Measurements from ENCODE around the gene ETNK2.
A peak's percentile ranks its signal among the peaks of the same experiment; 100 is the strongest.

ETNK2 gene

GRCh38 chr1:204147406-204148383 is 4.1 kb downstream of the ETNK2 start:
- DNase-seq (ENCODE audit: low read depth) = no peak

DNA sequence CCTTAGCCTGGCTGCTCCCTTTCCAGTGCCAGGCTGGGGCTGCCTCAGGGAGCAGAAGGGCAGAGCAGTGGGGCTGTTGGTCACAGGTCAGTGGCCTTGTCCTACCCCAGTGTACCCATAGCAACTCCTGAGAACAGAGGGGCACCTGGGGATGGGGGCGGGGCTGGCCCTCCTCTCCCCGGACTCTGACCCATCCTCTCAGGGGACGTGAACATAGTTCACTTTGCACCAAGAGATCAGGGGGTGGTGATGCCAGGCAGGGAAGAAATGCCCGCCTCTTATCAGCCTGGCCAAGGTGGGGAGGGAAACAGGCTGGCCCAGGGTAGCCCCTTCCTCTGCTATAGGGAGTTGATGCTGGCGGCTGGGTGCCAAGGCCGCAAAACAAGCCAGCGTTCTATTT is 4.9 kb downstream of the ETNK2 start:
- DNase-seq (ENCODE audit: low read depth) = no peak

GRCh38 chr1:204146309-204146708 is 5.5 kb downstream of the ETNK2 start:
- no peak for DNase-seq (ENCODE audit: low read depth)

DNA sequence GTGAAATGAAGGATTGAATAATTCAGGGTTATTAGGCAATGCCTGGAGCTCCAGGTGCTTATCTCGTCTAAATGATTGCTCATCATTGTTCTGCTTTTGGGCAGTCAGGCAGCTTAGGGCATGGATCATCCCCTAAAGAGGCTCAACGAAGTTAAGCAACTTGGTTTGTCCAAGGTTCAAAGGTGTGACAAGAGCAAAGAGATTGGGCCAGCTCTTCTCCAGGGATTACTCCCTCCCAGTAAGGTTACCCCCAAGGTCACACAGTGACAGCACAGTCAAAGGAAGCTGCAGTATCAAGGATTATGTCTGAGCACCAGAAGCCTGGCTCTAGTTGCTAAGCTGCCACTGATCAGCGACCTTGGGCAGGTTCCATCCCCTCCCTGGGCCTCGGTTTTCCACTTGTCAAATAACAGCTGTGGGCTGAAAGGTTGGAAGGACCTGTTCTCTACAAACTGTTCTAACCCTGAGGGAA is 6.8 kb downstream of the ETNK2 start:
- no peak for DNase-seq (ENCODE audit: low read depth)

- DNase-seq (ENCODE audit: low read depth) = no peak
Measured at GRCh38 chr1:204143276-204144041, 8.4 kb downstream of the ETNK2 start.

GRCh38 chr1:204142032-204142974 is 9.5 kb downstream of the ETNK2 start:
- no peak for DNase-seq (ENCODE audit: low read depth)

- DNase-seq (ENCODE audit: low read depth) = no peak
Measured at GRCh38 chr1:204141131-204141530, 10.7 kb downstream of the ETNK2 start.

DNA sequence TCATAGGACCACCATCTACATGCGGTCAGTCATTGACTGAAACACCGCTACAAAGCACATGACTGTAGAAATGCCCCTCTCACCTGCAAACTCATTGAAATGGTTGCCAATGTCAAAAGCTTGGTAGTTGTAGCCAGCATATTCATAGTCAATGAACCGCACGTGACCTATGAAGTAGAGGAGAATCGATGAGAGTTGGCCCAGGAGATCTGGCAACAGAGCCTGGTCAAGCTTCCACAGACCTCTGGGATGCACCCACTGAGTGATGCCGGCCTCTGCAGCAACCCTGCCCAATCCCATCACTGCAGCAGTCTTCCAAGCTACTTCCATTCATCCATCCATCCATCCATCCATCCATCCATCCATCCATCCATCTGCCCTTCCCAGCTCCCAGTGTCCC is 11.9 kb downstream of the ETNK2 start:
- DNase-seq (ENCODE audit: low read depth) = no peak

DNA sequence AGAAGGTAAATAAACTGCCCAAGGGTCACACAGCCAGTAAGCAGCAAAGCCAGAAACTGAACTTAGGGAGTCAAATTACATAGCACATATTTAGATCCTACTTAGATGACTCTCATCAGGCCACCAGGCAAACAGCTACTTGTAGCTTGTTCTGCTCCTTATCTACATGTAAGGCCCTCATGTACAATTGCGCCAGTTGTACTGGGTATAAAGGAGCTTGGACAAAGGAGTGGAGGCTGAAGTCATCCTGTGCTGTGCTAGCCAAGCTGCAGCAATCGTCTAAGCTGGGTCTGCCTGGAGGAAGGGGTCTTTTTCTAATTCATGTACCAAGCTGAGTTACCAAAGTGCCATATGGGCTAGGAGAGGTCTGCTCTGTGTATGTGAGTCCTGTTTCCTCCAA is 12.8 kb downstream of the ETNK2 start:
- peak; percentile 32 for DNase-seq (ENCODE audit: low read depth)

GRCh38 chr1:204136814-204137213 is 15.0 kb downstream of the ETNK2 start:
- no peak for DNase-seq (ENCODE audit: low read depth)

GRCh38 chr1:204134103-204134502 is 17.7 kb downstream of the ETNK2 start:
- DNase-seq (ENCODE audit: low read depth) = no peak

DNA sequence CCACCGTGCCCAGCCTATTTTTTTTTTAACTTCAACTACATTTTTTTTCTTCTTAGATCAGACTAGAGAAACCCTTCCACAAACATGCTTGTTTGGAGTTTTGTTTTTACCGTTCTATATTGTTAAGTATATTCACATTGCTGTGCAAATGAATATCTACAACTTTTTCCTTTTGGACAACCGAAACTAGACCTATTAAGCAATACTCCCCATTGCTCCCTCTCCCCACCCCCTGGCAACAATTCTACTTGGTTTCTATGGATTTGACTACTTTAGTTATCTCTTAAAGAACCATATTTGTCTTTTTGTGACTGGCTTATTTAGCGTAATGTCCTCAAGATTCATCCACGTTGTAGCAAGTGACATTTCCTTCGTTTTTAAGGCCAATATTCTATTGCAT is 19.1 kb downstream of the ETNK2 start:
- DNase-seq (ENCODE audit: low read depth) = no peak

- DNase-seq (ENCODE audit: low read depth) = no peak
Measured at GRCh38 chr1:204131978-204132377, 19.9 kb downstream of the ETNK2 start.

DNA sequence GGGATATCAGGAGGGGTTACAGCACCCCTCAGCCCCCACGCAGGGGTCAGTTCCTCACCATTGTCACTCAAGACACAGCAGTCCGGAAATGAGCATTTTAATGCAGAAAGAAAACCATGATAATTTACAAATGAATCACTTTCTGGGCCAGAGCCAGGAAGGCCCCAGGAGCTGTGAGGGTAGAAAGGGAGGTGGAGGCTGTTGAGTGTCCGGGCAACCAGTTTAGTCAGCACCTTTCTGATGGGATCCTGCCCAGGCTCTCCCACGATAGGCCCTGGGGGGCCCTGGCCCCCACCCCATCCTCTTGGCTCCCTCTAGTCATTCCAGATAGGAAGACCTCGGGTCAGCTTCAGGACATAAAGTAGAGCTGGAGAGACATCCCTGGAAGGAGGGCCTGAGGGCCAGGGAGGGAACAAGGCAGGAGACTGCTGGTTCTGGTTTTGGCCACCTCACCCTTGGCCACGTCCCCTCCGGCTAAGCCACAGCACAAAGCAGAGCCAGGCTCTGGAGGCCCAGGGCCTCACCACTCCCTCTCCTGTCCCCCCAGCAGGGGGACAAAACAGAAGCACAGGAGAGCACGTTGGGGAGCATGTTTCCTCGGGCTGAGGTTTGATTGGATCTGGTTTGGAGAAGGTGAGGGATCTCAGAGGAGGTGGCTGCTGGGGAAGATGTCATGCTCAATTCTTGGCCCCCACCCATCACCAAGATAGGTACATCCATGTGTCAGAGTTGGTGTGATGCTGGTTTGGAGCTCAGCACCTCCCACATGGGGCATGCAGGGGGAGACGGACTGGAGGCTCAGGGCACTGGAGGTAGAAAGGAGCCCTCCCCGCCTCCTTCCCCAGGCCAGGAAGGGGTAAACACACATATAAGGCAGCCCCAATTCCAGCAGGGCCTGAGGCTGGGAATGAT is 20.6 kb downstream of the ETNK2 start:
- DNase-seq (ENCODE audit: low read depth) = peak; percentile 85

DNA sequence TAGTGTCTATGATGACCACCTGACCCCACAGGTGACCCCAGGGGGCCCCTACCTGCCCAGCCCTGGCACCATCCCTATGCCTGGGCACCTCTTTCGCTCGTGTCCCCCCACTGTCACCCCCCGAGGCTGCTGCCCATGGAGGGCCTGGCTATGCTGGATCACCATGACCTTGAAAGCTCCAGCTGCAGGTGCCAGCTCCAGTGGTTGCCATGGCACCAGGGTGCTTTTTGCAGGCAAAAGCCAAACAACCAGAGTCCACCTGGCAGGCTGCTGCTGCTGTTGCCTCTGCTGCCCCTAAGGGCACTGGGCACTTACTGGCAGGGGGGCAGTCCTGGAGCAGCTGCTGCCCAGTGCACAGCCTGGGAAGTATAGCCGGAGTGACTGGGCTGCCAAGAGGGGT is 21.7 kb downstream of the ETNK2 start:
- no peak for DNase-seq (ENCODE audit: low read depth)

DNA sequence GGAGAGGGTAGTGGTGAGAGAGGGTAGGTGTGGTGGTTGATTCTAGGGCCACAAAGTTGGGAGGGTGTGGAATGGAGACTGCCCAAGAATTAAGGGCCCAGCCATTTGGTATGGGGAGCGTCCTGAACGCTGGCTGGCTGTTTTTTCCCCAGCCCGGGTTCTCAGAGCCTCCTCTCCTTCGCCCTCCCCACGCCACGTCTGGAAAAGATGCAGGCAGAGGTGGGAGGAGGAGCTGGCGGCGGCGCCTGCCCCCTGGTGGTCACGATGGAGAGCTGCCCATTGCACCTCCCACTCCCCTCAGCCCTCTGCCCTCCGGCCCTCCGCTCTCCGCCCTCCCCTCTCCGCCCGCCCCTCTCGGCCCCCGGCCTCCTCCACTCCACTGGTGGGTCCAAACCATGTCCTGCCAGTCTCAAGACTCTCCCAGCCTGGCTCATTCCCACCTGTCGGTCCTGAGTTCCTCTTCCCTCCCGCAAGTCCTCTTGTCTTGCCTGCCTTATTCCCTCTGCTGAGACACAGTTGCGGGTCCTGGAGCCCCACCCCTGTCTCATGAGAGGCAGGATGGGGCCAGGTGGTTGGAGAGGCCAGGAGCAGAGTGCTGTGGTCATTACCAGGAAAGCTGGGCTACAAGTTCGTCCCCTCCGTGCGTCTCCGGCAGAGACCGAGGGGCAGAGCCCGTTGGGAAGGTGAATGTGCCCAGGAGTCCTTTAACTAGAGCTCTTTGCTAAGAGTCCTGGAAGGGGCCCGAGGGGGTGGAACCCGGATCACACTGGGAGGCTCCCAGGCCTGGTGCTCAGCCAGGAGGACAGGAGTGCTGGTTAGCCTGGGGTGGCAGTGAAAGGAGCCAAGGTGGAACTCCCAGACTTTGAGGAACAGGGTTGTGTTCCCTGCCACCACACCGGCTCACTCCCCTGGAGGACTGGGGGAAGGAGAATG is 22.6 kb downstream of the ETNK2 start:
- peak; percentile 66 for DNase-seq (ENCODE audit: low read depth)

- no peak for DNase-seq (ENCODE audit: low read depth)
Measured at GRCh38 chr1:204128464-204128963, 23.3 kb downstream of the ETNK2 start.

DNA sequence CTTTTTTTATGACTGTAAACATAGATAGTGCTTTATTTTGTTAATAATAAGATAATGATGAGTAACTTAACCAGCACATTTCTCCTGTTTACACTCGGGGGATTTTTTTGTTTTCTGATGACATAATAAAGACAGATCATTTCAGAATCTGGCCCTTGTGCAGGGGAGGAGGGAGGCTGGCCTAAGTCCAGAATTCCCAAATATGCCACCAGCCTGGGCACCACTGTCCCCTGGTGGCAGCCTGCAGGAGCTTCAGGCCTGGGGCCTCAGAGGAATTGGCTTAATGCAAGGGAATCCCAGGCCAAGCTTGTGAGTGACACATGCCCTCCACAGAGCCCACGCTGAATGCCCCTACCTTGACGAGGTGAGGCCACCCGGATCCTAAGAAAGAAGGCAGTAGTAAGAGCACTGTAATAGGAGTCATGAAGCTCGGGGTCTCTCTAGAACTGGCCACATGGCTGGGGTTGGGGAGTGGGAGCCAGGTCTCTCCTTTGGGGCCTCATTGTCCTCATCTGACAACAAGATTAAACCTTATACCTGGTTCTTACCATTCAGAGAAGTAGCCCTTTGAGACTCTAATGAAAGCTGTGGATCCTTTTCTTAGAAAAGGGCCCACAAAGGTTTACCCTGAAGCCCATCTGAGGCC is 24.1 kb downstream of the ETNK2 start:
- peak; percentile 81 for DNase-seq (ENCODE audit: low read depth)

- DNase-seq (ENCODE audit: low read depth) = no peak
Measured at GRCh38 chr1:204126956-204127355, 24.9 kb downstream of the ETNK2 start.
